Measurements from ENCODE around the gene NRXN3.

The NRXN3 gene

DNA sequence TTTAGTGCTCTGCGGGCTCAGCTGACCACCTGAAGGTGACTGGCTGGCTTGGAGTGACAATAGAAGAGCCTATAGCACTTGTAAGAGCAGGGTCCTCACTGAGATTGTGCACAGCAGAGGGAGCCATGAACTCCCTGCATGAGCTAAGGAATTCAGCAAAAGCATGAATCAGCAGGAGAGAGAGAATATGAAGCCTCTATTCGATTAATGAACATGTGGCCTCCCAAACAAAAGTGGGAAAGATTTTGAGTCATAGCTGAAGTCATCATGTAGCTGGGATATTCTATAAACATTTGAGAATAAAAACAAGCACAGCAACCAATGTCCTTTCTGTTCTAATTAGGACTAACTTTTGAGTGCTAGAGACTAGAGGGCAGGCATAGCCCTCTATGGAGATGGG, 1414.5 kb downstream of the NRXN3 start:
- no peak for TF ChIP-seq CTCF (IDR thresholded peaks at IDR 0.05)
- peaks cover 8% of the 10 kb centered on the region for H3K9me3 Mint-ChIP-seq
- H3K27me3 Mint-ChIP-seq (ENCODE audit: low read depth, poor library complexity), result no peaks in the 10 kb centered on the region
- H3K27ac Mint-ChIP-seq, result no peak overlapping the region
- peaks cover 20% of the 10 kb centered on the region for H3K36me3 Mint-ChIP-seq (ENCODE audit: low read depth)
- H3K4me3 Mint-ChIP-seq, result no peak overlapping the region
- no peak for DNase-seq
- peaks cover 21% of the 10 kb centered on the region for H3K4me1 Mint-ChIP-seq

- Mint-ChIP-seq H3K4me1 (peaks cover 9% of the 10 kb centered on the region), H3K9me3 (peaks cover 19% of the 10 kb centered on the region), H3K4me3 (no peak overlapping the region), H3K27ac (no peak overlapping the region), H3K27me3 (ENCODE audit: low read depth, poor library complexity) (no peaks in the 10 kb centered on the region), H3K36me3 (ENCODE audit: low read depth) (peaks cover 32% of the 10 kb centered on the region)
- DNase-seq, result no peak
- TF ChIP-seq CTCF (IDR thresholded peaks at IDR 0.05), result no peak
Observed at GRCh38 chr14:79585845-79586244, 1415.7 kb downstream of the NRXN3 start.

DNA sequence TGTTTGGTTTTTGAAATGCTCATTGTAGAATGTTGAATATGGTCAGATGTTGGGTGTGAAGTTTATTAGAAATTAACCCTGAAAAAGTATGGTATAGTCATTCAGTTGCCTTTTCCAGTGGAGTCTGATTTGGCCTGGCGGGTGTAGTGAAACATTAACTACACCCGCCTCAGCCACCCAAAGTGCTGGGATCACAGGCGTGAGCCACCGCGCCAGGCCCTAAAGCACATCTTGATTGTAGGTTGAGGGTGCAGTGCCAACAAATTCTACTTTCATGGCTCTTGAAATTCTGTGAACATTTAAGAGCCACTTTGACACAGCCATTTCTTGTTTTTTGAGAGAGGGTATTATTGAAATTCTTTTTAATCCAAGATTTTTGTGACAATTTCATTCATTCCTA, 1416.2 kb downstream of the NRXN3 start:
- peaks cover 20% of the 10 kb centered on the region for H3K9me3 Mint-ChIP-seq
- DNase-seq, result no peak
- H3K4me1 Mint-ChIP-seq, result peaks cover 3% of the 10 kb centered on the region
- H3K27me3 Mint-ChIP-seq (ENCODE audit: low read depth, poor library complexity), result no peaks in the 10 kb centered on the region
- H3K27ac Mint-ChIP-seq, result no peak overlapping the region
- TF ChIP-seq CTCF (IDR thresholded peaks at IDR 0.05), result no peak
- peaks cover 35% of the 10 kb centered on the region for H3K36me3 Mint-ChIP-seq (ENCODE audit: low read depth)
- H3K4me3 Mint-ChIP-seq, result no peak overlapping the region

DNA sequence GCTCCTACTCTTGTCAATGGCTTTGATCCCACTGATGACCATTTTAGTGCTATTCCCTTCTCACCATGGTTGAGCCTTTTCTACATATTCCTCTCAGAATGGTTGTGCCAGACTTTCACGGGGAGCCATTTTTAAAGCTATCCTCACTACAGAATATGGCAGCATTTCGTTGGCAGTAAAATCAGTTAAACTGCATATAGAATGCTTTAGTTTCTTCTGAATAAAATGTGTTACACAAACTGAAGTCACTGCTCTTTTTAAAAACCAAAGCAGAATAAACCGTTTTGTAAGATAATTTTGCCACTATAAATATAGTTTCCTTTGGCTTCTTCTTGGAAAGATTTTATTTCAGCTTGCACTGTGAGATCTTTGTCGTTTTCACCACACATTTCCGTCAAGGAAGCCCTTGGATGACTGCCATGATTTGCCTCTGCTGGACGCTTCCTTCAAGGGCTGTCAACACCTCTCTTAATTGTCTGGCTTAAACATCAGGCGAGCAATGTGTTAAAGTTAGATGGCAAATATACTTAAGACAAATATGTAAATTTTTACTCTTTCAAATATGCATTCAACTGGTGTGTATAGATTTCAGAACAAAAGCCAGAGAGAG, 1416.9 kb downstream of the NRXN3 start:
- no peaks in the 10 kb centered on the region for H3K27me3 Mint-ChIP-seq (ENCODE audit: low read depth, poor library complexity)
- H3K27ac Mint-ChIP-seq, result no peak overlapping the region
- H3K36me3 Mint-ChIP-seq (ENCODE audit: low read depth), result peaks cover 41% of the 10 kb centered on the region
- DNase-seq, result no peak
- peaks cover 20% of the 10 kb centered on the region for H3K9me3 Mint-ChIP-seq
- no peaks in the 10 kb centered on the region for H3K4me1 Mint-ChIP-seq
- TF ChIP-seq CTCF (IDR thresholded peaks at IDR 0.05), result no peak
- no peak overlapping the region for H3K4me3 Mint-ChIP-seq

DNA sequence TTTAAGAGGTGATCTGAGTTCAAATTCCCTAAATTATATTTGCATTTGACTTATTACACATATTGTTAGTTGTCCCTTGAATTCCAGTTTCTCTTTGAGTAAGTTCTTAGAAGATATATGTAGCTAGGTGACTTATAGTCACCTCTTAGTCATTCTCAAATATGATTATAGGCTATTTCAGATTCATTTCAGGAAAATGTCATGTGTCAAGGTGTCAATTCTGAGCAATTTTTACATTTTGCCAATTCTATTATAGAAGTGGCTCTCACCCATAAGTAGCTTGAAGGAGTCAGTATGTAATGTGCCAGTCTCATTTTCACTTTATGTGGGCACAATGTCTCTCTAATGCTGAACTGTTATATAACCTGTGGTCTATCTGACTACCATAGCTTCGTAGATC, 1417.7 kb downstream of the NRXN3 start:
- Mint-ChIP-seq H3K27me3 (ENCODE audit: low read depth, poor library complexity) (no peaks in the 10 kb centered on the region), H3K4me3 (no peak overlapping the region), H3K9me3 (peaks cover 22% of the 10 kb centered on the region), H3K27ac (no peak overlapping the region), H3K4me1 (no peaks in the 10 kb centered on the region), H3K36me3 (ENCODE audit: low read depth) (peaks cover 48% of the 10 kb centered on the region)
- no peak for TF ChIP-seq CTCF (IDR thresholded peaks at IDR 0.05)
- no peak for DNase-seq

DNA sequence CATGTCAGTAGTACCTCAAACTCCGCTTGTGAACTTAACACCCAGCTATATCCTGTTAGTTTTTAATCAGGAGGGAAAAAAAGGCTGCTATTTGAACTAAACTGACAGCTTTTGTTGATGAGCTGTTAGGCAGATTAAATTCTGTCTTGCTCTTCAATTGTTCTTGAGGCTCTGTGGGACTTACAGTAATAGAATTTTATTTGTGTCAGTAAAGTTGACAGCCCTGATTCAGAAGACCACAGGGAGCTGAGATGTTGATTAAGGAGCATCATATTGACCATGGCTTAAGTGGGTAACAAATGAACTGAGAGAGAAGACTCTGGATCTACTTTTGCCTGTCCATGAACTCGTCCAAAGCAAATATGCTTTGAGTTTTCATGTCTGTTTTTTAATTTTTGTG, 1418.2 kb downstream of the NRXN3 start:
- no peak overlapping the region for H3K27ac Mint-ChIP-seq
- TF ChIP-seq CTCF (IDR thresholded peaks at IDR 0.05), result no peak
- no peak for DNase-seq

More for the DNA sequence above, 1418.2 kb downstream of the NRXN3 start:
- H3K36me3 Mint-ChIP-seq (ENCODE audit: low read depth), result peaks cover 51% of the 10 kb centered on the region
- no peak overlapping the region for H3K4me3 Mint-ChIP-seq
- peaks cover 25% of the 10 kb centered on the region for H3K9me3 Mint-ChIP-seq
- no peaks in the 10 kb centered on the region for H3K27me3 Mint-ChIP-seq (ENCODE audit: low read depth, poor library complexity)
- H3K4me1 Mint-ChIP-seq, result no peaks in the 10 kb centered on the region

All from nephron progenitor cell (in vitro differentiated cells).